GM21381 (cell line): ENCODE results near the gene TFEB.

Experiments used
- ATAC-seq: cut with Tn5 transposase; IDR thresholded peaks from one replicate; pipeline ENCODE4 v1.9.1; 2021; ENCODE audit warnings: mild to moderate bottlenecking, moderate library complexity; ENCODE audit not compliant: unreplicated experiment

Gene TFEB

GRCh38 chr6:41677124-41677921, 58.1 kb downstream of the TFEB start:
- ATAC-seq: no peak

GRCh38 chr6:41676431-41676830, 59.0 kb downstream of the TFEB start:
- no peak for ATAC-seq

- no peak for ATAC-seq
Observed at GRCh38 chr6:41675992-41676391, 59.4 kb downstream of the TFEB start.

- no peak for ATAC-seq
Observed at GRCh38 chr6:41675176-41675775, 60.1 kb downstream of the TFEB start.

GRCh38 chr6:41674231-41675000, 61.0 kb downstream of the TFEB start:
- no peak for ATAC-seq

- ATAC-seq: no peak
Observed at GRCh38 chr6:41673704-41674000, 61.8 kb downstream of the TFEB start.

- ATAC-seq: no peak
Observed at GRCh38 chr6:41672816-41673703, 62.3 kb downstream of the TFEB start.

GRCh38 chr6:41672016-41672415, 63.4 kb downstream of the TFEB start:
- ATAC-seq: no peak

GRCh38 chr6:41671376-41671775, 64.0 kb downstream of the TFEB start:
- ATAC-seq: no peak

- ATAC-seq: no peak
Observed at GRCh38 chr6:41670703-41671360, 64.6 kb downstream of the TFEB start.

- ATAC-seq: no peak
Observed at GRCh38 chr6:41668968-41669367, 66.4 kb downstream of the TFEB start.

- ATAC-seq: no peak
Observed at GRCh38 chr6:41667195-41667594, 68.2 kb downstream of the TFEB start.

- no peak for ATAC-seq
Observed at GRCh38 chr6:41664271-41664670, 71.1 kb downstream of the TFEB start.

GRCh38 chr6:41663568-41663967, 71.8 kb downstream of the TFEB start:
- ATAC-seq: no peak

GRCh38 chr6:41659935-41660334, 75.5 kb downstream of the TFEB start:
- no peak for ATAC-seq

GRCh38 chr6:41658636-41659035, 76.8 kb downstream of the TFEB start:
- no peak for ATAC-seq

- no peak for ATAC-seq
Observed at GRCh38 chr6:41657131-41658094, 78.0 kb downstream of the TFEB start.

- ATAC-seq: no peak
Observed at GRCh38 chr6:41656002-41656691, 79.3 kb downstream of the TFEB start.

GRCh38 chr6:41655646-41656001, 79.8 kb downstream of the TFEB start:
- no peak for ATAC-seq
